OCI-LY1 (cell line): Measurements from ENCODE around the gene SLC22A12.

Experiments used
- H2AFZ ChIP-seq: fragments of 200-600 bp; sonication (generic), shearing (Covaris generic); 2 replicates; pipeline ENCODE4 v1.6.0; 2014; ENCODE audit warnings: antibody characterized with exemption, mild to moderate bottlenecking, low read length
- H3F3A ChIP-seq: fragments of 200-600 bp; sonication (generic), shearing (Covaris generic); 2 replicates; pipeline ENCODE4 v1.6.0; 2014; ENCODE audit warnings: mild to moderate bottlenecking, antibody characterized with exemption, low read length, moderate library complexity; ENCODE audit not compliant: insufficient read depth
- H3K27ac ChIP-seq: fragments of 200-600 bp; sonication (generic); 2 replicates; pipeline ENCODE4 v1.5.1; 2014; ENCODE audit warnings: low read length, mixed run types, mild to moderate bottlenecking, low read depth; ENCODE audit not compliant: poor library complexity, severe bottlenecking
- H3K27me3 ChIP-seq: fragments of 200-600 bp; sonication (generic); 2 replicates; pipeline ENCODE4 v1.6.0; 2014; ENCODE audit warnings: antibody characterized with exemption, mild to moderate bottlenecking, low read length, moderate library complexity; ENCODE audit not compliant: insufficient read depth
- H3K36me3 ChIP-seq: fragments of 200-600 bp; sonication (generic); 2 replicates; pipeline ENCODE4 v1.6.1; 2014; ENCODE audit warnings: mild to moderate bottlenecking, antibody characterized with exemption, low read length, moderate library complexity, mixed read lengths; ENCODE audit not compliant: insufficient read depth
- H3K4me1 ChIP-seq: fragments of 200-600 bp; sonication (generic); 2 replicates; pipeline ENCODE4 v1.5.1; 2014; ENCODE audit warnings: mild to moderate bottlenecking, low read length, moderate library complexity; ENCODE audit not compliant: insufficient read depth, severe bottlenecking
- H3K4me2 ChIP-seq: fragments of 200-600 bp; sonication (generic), shearing (Covaris generic); 2 replicates; pipeline ENCODE4 v1.6.1; 2014; ENCODE audit warnings: low read length
- H3K4me3 ChIP-seq: fragments of 200-600 bp; sonication (generic); 2 replicates; pipeline ENCODE4 v1.5.1; 2014; ENCODE audit warnings: low read length, low read depth, mild to moderate bottlenecking, mixed read lengths; ENCODE audit not compliant: poor library complexity, severe bottlenecking
- H3K79me2 ChIP-seq: fragments of 200-600 bp; shearing (Covaris generic); 2 replicates; pipeline ENCODE4 v1.6.1; 2016; ENCODE audit warnings: mixed run types, low read length, mixed read lengths; ENCODE audit not compliant: insufficient read depth
- H3K9ac ChIP-seq: fragments of 200-600 bp; sonication (generic), shearing (Covaris generic); 2 replicates; pipeline ENCODE4 v1.6.1; 2014; ENCODE audit warnings: mild to moderate bottlenecking, low read length, mixed read lengths
- H3K9me2 ChIP-seq: fragments of 200-600 bp; sonication (generic), shearing (Covaris generic); 2 replicates; pipeline ENCODE4 v1.6.1; 2014; ENCODE audit warnings: low read depth, mild to moderate bottlenecking, low read length, mixed read lengths
- H3K9me3 ChIP-seq: fragments of 200-600 bp; shearing (Covaris generic); 2 replicates; pipeline ENCODE4 v1.6.1; 2014; ENCODE audit warnings: low read length, mixed read lengths
- H4K20me1 ChIP-seq: fragments of 200-600 bp; sonication (generic), shearing (Covaris generic); 2 replicates; pipeline ENCODE4 v1.6.0; 2016; ENCODE audit warnings: mild to moderate bottlenecking, low read length; ENCODE audit not compliant: insufficient read depth
- CTCF ChIP-seq: fragments of 200-600 bp; sonication (generic), shearing (Covaris generic); IDR thresholded peaks from 2 replicates; pipeline ENCODE4 v1.5.1; 2017; ENCODE audit warnings: mild to moderate bottlenecking, antibody characterized with exemption, low read length, moderate library complexity, mixed read lengths
- EZH2 ChIP-seq: fragments of 200-600 bp; sonication (generic), shearing (Covaris generic); IDR thresholded peaks from 2 replicates; pipeline ENCODE4 v1.8.0; 2017; ENCODE audit warnings: borderline replicate concordance, mixed run types, mild to moderate bottlenecking, antibody characterized with exemption, low read length, moderate library complexity, mixed read lengths

SLC22A12 gene

GRCh38 chr11:64597671-64598101 is 6.7 kb downstream of the SLC22A12 start:
- Histone ChIP-seq H3K9me2 (no peaks in the 10 kb centered on the region), H3K4me2 (no peak overlapping the region), H3K27me3 (0 out of 2 replicates have a peak, but pooled peaks cover 4% of the 10 kb centered on the region), H3K4me3 (no peak overlapping the region), H3K36me3 (no peaks in the 10 kb centered on the region), H2AFZ (no peak overlapping the region), H3K9me3 (0 out of 2 replicates have a peak, but pooled peaks cover 3% of the 10 kb centered on the region), H4K20me1 (no peaks in the 10 kb centered on the region), H3K79me2 (no peaks in the 10 kb centered on the region), H3K4me1 (no peaks in the 10 kb centered on the region), H3F3A (no peaks in the 10 kb centered on the region), H3K27ac (no peak overlapping the region), H3K9ac (no peak overlapping the region)
- TF ChIP-seq CTCF (no peak), EZH2 (no peak)

GRCh38 chr11:64598106-64598796 is 7.2 kb downstream of the SLC22A12 start:
- TF ChIP-seq CTCF: no peak
- 0 out of 2 replicates have a peak, but pooled peaks cover 4% of the 10 kb centered on the region for H3K27me3 ChIP-seq
- no peaks in the 10 kb centered on the region for H3K79me2 ChIP-seq
- H3K4me3 ChIP-seq: no peak overlapping the region
- H3K9me2 ChIP-seq: no peaks in the 10 kb centered on the region
- 0 out of 2 replicates have a peak, but pooled peaks cover 3% of the 10 kb centered on the region for H3K9me3 ChIP-seq
- H3K36me3 ChIP-seq: no peaks in the 10 kb centered on the region
- no peak overlapping the region for H3K4me2 ChIP-seq
- H3K4me1 ChIP-seq: no peaks in the 10 kb centered on the region
- H3K9ac ChIP-seq: no peak overlapping the region
- H4K20me1 ChIP-seq: no peaks in the 10 kb centered on the region
- no peak overlapping the region for H2AFZ ChIP-seq
- H3K27ac ChIP-seq: no peak overlapping the region
- no peaks in the 10 kb centered on the region for H3F3A ChIP-seq

GRCh38 chr11:64598797-64599697 is 8.0 kb downstream of the SLC22A12 start:
- H3K79me2 ChIP-seq: no peaks in the 10 kb centered on the region
- H3K4me2 ChIP-seq: no peak overlapping the region
- 0 out of 2 replicates have a peak, but pooled peaks cover 4% of the 10 kb centered on the region for H3K27me3 ChIP-seq
- H3K4me3 ChIP-seq: no peak overlapping the region
- no peak overlapping the region for H3K27ac ChIP-seq
- H3K4me1 ChIP-seq: no peaks in the 10 kb centered on the region
- TF ChIP-seq EZH2 (no peak), CTCF (no peak)
- H3K36me3 ChIP-seq: no peaks in the 10 kb centered on the region
- H3K9ac ChIP-seq: no peak overlapping the region
- no peak overlapping the region for H2AFZ ChIP-seq
- no peaks in the 10 kb centered on the region for H4K20me1 ChIP-seq
- H3K9me2 ChIP-seq: no peaks in the 10 kb centered on the region
- 0 out of 2 replicates have a peak, but pooled peaks cover 3% of the 10 kb centered on the region for H3K9me3 ChIP-seq
- H3F3A ChIP-seq: no peaks in the 10 kb centered on the region
